ENCODE results near the gene SKIL.

Gene SKIL

GRCh38 chr3:170429050-170429449 is 71.5 kb downstream of the SKIL start:
- Mint-ChIP-seq H3K27ac (peak overlapping the region; percentile 52 to 87 (median 86)), H3K27me3 (ENCODE audit: low read depth) (no peaks in the 10 kb centered on the region), H3K9me3 (no peaks in the 10 kb centered on the region), H3K36me3 (ENCODE audit: low read depth) (peaks cover 37% of the 10 kb centered on the region), H3K4me3 (no peak overlapping the region), H3K4me1 (peaks cover 29% of the 10 kb centered on the region)
- no peak for TF ChIP-seq CTCF (IDR thresholded peaks at IDR 0.05; ENCODE audit: unreplicated experiment in 3 of 3)

GRCh38 chr3:170431054-170431453 is 73.5 kb downstream of the SKIL start:
- H3K27me3 Mint-ChIP-seq (ENCODE audit: low read depth): no peaks in the 10 kb centered on the region
- no peak overlapping the region for H3K4me3 Mint-ChIP-seq
- H3K9me3 Mint-ChIP-seq: no peaks in the 10 kb centered on the region
- no peak for TF ChIP-seq CTCF (IDR thresholded peaks at IDR 0.05; ENCODE audit: unreplicated experiment in 3 of 3)
- peaks cover 43% of the 10 kb centered on the region for H3K36me3 Mint-ChIP-seq (ENCODE audit: low read depth)
- H3K27ac Mint-ChIP-seq: peak overlapping the region in 2 of 3 experiments; percentile 52 to 73
- peaks cover 26% of the 10 kb centered on the region for H3K4me1 Mint-ChIP-seq

- Mint-ChIP-seq H3K4me1 (peaks cover 23% of the 10 kb centered on the region), H3K4me3 (no peak overlapping the region), H3K36me3 (ENCODE audit: low read depth) (peaks cover 46% of the 10 kb centered on the region), H3K9me3 (no peaks in the 10 kb centered on the region), H3K27me3 (ENCODE audit: low read depth) (no peaks in the 10 kb centered on the region), H3K27ac (no peak overlapping the region)
- TF ChIP-seq CTCF (IDR thresholded peaks at IDR 0.05; ENCODE audit: unreplicated experiment in 3 of 3): no peak
Measured at GRCh38 chr3:170432416-170432815, 74.9 kb downstream of the SKIL start.

- Mint-ChIP-seq H3K4me3 (no peak overlapping the region), H3K9me3 (no peaks in the 10 kb centered on the region), H3K36me3 (ENCODE audit: low read depth) (peaks cover 38% of the 10 kb centered on the region), H3K4me1 (no peaks in the 10 kb centered on the region), H3K27ac (no peak overlapping the region), H3K27me3 (ENCODE audit: low read depth) (no peaks in the 10 kb centered on the region)
- TF ChIP-seq CTCF (IDR thresholded peaks at IDR 0.05; ENCODE audit: unreplicated experiment in 3 of 3): no peak
Measured at GRCh38 chr3:170436697-170437096, 79.2 kb downstream of the SKIL start.

GRCh38 chr3:170437176-170437575 is 79.7 kb downstream of the SKIL start:
- Mint-ChIP-seq H3K9me3 (no peaks in the 10 kb centered on the region), H3K36me3 (ENCODE audit: low read depth) (peaks cover 35% of the 10 kb centered on the region), H3K4me3 (no peak overlapping the region), H3K27ac (peak overlapping the region in 1 of 3 experiments; percentile 28), H3K4me1 (no peaks in the 10 kb centered on the region), H3K27me3 (ENCODE audit: low read depth) (no peaks in the 10 kb centered on the region)
- TF ChIP-seq CTCF (IDR thresholded peaks at IDR 0.05; ENCODE audit: unreplicated experiment in 3 of 3): no peak

- H3K27ac Mint-ChIP-seq: no peak overlapping the region
- no peaks in the 10 kb centered on the region for H3K27me3 Mint-ChIP-seq (ENCODE audit: low read depth)
- no peak overlapping the region for H3K4me3 Mint-ChIP-seq
- H3K4me1 Mint-ChIP-seq: no peaks in the 10 kb centered on the region
- no peak for TF ChIP-seq CTCF (IDR thresholded peaks at IDR 0.05; ENCODE audit: unreplicated experiment in 3 of 3)
- no peaks in the 10 kb centered on the region for H3K9me3 Mint-ChIP-seq
- peaks cover 28% of the 10 kb centered on the region for H3K36me3 Mint-ChIP-seq (ENCODE audit: low read depth)
Measured at GRCh38 chr3:170437696-170438407, 80.3 kb downstream of the SKIL start.

Measured in nephron (organoid).